Stimulated activated naive CD8-positive, alpha-beta T cell treated with anti-CD3 and anti-CD28 coated beads, Interleukin-15, Interleukin-2, amounts not matched to agents 100 ng/mL and 50 ng/mL, for 24 hours (primary cell): ENCODE measurements around the gene AAMP.
"Not testable (repeated sequence)": the region's sequence is repeated elsewhere in the genome, so short reads cannot be mapped to it uniquely, and the experiment has no call there.

Experiments used
- H3K27ac Mint-ChIP-seq: one replicate; pipeline ENCODE4 v1.8.0; 2021; ENCODE audit warnings: mild to moderate bottlenecking, mixed read lengths
- H3K27me3 Mint-ChIP-seq: one replicate; pipeline ENCODE4 v1.8.0; 2021; ENCODE audit warnings: mixed read lengths
- H3K36me3 Mint-ChIP-seq: one replicate; pipeline ENCODE4 v1.8.0; 2021; ENCODE audit warnings: low read depth, mixed read lengths
- H3K4me1 Mint-ChIP-seq: one replicate; pipeline ENCODE4 v1.8.0; 2021; ENCODE audit warnings: low read depth, mixed read lengths
- H3K4me3 Mint-ChIP-seq: one replicate; pipeline ENCODE4 v1.8.0; 2021; ENCODE audit warnings: mild to moderate bottlenecking, mixed read lengths
- H3K9me3 Mint-ChIP-seq: one replicate; pipeline ENCODE4 v1.8.0; 2021; ENCODE audit warnings: mixed read lengths

Gene AAMP

GRCh38 chr2:218273214-218273907 lies 3.4 kb upstream of the AAMP start:
- Mint-ChIP-seq H3K36me3 (peaks cover 37% of the 10 kb centered on the region), H3K4me1 (peaks cover 38% of the 10 kb centered on the region), H3K27ac (peak overlapping the region; percentile 31)
- not testable (repeated sequence) for H3K4me3 Mint-ChIP-seq, H3K9me3 Mint-ChIP-seq, H3K27me3 Mint-ChIP-seq

DNA sequence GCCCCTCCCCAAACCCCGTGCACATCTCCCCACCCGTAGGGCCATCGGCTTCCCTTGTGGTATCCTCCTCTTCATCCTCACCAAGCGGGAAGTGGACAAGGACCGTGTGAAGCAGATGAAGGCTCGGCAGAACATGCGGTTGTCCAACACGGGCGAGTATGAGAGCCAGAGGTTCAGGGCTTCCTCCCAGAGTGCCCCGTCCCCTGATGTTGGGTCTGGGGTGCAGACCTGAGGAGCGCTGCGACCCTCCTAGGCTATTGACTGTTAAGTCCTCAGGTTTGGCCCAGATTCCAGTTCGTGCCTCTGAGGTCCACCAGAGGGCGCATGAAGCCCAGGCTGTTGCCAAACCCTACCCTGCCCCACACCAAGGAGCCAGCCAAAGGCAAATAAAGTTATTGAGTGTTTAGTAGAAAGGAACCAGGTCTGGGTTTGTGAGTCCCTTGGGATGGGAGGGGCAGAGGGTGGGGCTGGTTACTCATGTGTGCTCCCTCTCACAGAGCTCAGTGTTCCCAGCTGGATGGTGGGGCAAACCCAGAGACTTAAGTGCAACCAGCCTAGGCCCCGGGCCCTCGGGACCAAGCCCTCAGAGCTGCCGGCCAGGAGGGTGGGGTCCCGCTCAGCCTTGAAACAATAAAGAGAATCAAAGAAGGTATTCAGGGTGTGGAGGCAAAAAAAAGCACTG lies 2.7 kb upstream of the AAMP start:
- H3K27me3 Mint-ChIP-seq, result no peaks in the 10 kb centered on the region
- H3K4me3 Mint-ChIP-seq, result no peak overlapping the region
- peaks cover 39% of the 10 kb centered on the region for H3K4me1 Mint-ChIP-seq
- peak overlapping the region; percentile 94 for H3K27ac Mint-ChIP-seq
- peaks cover 38% of the 10 kb centered on the region for H3K36me3 Mint-ChIP-seq
- H3K9me3 Mint-ChIP-seq, result no peaks in the 10 kb centered on the region

GRCh38 chr2:218271865-218272530 lies 2.1 kb upstream of the AAMP start:
- H3K36me3 Mint-ChIP-seq, result peaks cover 38% of the 10 kb centered on the region
- H3K27ac Mint-ChIP-seq, result peak overlapping the region; percentile 94
- H3K4me3 Mint-ChIP-seq, result peak overlapping the region; percentile 95
- no peaks in the 10 kb centered on the region for H3K9me3 Mint-ChIP-seq
- no peaks in the 10 kb centered on the region for H3K27me3 Mint-ChIP-seq
- H3K4me1 Mint-ChIP-seq, result peaks cover 46% of the 10 kb centered on the region

- Mint-ChIP-seq H3K27ac (peak overlapping the region; percentile 94), H3K27me3 (no peaks in the 10 kb centered on the region), H3K9me3 (no peaks in the 10 kb centered on the region), H3K36me3 (peaks cover 37% of the 10 kb centered on the region), H3K4me1 (peaks cover 50% of the 10 kb centered on the region), H3K4me3 (peak overlapping the region; percentile 95)
Observed at GRCh38 chr2:218271487-218271797, 1.5 kb upstream of the AAMP start.

DNA sequence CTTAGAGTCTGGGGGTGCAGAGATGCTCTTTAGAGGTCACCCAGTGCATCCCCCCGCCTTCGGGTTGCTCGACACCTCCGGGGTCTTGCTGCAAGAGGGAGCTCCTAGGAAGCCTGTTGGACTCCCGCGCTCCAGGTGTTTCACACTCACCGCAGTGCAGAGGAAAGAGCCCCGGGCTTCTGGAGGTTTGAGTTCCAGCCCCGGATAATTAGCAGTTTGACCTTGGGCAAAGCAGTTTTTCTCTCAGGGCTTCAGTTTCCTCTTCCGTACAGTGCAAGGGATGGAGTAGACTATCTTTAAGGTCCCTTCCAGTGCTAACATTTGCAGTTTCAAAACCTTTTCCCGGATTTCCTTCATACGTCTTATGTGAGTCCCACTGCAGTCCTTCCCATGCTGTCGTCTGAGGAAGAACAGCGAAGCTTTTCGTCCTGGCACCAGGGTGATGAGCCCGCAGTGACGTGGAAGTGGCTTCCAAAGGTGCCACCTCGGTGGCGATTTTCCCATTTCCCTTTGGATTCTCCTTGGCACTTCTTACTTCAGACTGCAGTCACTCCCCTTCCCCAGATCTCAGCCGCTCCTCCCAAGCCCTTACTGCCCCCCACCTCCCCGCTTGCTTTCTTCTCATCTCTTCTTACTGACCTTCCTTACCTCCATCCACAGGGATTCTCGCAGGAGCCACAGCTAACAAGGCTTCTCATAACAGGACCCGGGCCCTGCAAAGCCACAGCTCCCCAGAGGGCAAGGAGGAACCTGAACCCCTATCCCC lies 967 bp upstream of the AAMP start:
- H3K27ac Mint-ChIP-seq, result peak overlapping the region; percentile 94
- H3K9me3 Mint-ChIP-seq, result no peaks in the 10 kb centered on the region
- H3K4me3 Mint-ChIP-seq, result peak overlapping the region; percentile 95
- peaks cover 50% of the 10 kb centered on the region for H3K4me1 Mint-ChIP-seq
- no peaks in the 10 kb centered on the region for H3K27me3 Mint-ChIP-seq
- peaks cover 39% of the 10 kb centered on the region for H3K36me3 Mint-ChIP-seq

DNA sequence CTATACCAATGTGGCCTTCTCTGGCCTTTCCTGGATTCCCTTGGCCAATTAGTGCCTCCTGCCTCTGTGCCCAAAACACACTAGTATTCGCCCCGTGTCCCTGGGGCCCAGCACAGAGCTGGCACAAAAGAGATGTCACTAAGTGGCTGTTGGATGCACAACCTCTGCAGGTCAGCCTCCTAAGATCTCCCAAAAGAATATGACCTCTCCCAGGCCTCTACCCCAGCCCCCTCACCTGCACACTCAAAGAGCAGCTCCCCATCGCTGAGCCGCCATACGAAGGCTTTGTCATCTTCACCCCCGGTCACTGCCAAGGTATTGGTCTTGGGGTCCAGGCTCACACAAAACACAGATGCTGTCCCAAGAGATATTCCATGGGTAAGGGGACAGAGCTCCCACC lies 2.7 kb downstream of the AAMP start:
- Mint-ChIP-seq H3K27ac (no peak overlapping the region), H3K36me3 (peaks cover 31% of the 10 kb centered on the region), H3K4me1 (peaks cover 43% of the 10 kb centered on the region), H3K27me3 (no peaks in the 10 kb centered on the region), H3K9me3 (no peaks in the 10 kb centered on the region), H3K4me3 (no peak overlapping the region)

GRCh38 chr2:218266316-218266979 lies 3.5 kb downstream of the AAMP start:
- Mint-ChIP-seq H3K36me3 (peaks cover 31% of the 10 kb centered on the region), H3K4me1 (peaks cover 36% of the 10 kb centered on the region), H3K4me3 (no peak overlapping the region), H3K27ac (no peak overlapping the region), H3K9me3 (no peaks in the 10 kb centered on the region), H3K27me3 (no peaks in the 10 kb centered on the region)

- no peaks in the 10 kb centered on the region for H3K9me3 Mint-ChIP-seq
- H3K4me1 Mint-ChIP-seq, result peaks cover 31% of the 10 kb centered on the region
- H3K27me3 Mint-ChIP-seq, result no peaks in the 10 kb centered on the region
- H3K36me3 Mint-ChIP-seq, result peaks cover 31% of the 10 kb centered on the region
- no peak overlapping the region for H3K4me3 Mint-ChIP-seq
- no peak overlapping the region for H3K27ac Mint-ChIP-seq
Observed at GRCh38 chr2:218265626-218266025, 4.3 kb downstream of the AAMP start.

- Mint-ChIP-seq H3K27ac (no peak overlapping the region), H3K27me3 (no peaks in the 10 kb centered on the region), H3K9me3 (no peaks in the 10 kb centered on the region), H3K4me1 (peaks cover 31% of the 10 kb centered on the region), H3K36me3 (peaks cover 30% of the 10 kb centered on the region), H3K4me3 (no peak overlapping the region)
Observed at GRCh38 chr2:218264773-218265561, 5.0 kb downstream of the AAMP start.

- Mint-ChIP-seq H3K36me3 (peaks cover 22% of the 10 kb centered on the region), H3K27ac (peak overlapping the region; percentile 70)
Observed at GRCh38 chr2:218263817-218264641, 5.9 kb downstream of the AAMP start.

DNA sequence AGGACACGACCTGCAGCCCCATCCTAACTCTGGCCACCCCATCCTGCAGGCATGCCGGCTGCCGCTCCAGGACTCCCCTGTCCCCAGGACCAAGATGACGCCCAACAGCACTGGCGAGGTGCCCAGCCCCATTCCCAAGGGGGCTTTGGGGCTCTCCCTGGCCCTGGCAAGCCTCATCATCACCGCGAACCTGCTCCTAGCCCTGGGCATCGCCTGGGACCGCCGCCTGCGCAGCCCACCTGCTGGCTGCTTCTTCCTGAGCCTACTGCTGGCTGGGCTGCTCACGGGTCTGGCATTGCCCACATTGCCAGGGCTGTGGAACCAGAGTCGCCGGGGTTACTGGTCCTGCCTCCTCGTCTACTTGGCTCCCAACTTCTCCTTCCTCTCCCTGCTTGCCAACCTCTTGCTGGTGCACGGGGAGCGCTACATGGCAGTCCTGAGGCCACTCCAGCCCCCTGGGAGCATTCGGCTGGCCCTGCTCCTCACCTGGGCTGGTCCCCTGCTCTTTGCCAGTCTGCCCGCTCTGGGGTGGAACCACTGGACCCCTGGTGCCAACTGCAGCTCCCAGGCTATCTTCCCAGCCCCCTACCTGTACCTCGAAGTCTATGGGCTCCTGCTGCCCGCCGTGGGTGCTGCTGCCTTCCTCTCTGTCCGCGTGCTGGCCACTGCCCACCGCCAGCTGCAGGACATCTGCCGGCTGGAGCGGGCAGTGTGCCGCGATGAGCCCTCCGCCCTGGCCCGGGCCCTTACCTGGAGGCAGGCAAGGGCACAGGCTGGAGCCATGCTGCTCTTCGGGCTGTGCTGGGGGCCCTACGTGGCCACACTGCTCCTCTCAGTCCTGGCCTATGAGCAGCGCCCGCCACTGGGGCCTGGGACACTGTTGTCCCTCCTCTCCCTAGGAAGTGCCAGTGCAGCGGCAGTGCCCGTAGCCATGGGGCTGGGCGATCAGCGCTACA lies 7.0 kb downstream of the AAMP start:
- Mint-ChIP-seq H3K27me3 (no peaks in the 10 kb centered on the region), H3K27ac (no peak overlapping the region), H3K4me1 (peaks cover 37% of the 10 kb centered on the region), H3K9me3 (no peaks in the 10 kb centered on the region), H3K36me3 (peaks cover 20% of the 10 kb centered on the region), H3K4me3 (no peak overlapping the region)

More at GRCh38 chr2:218263817-218264641, 5.9 kb downstream of the AAMP start:
- Mint-ChIP-seq H3K4me1 (peaks cover 35% of the 10 kb centered on the region), H3K27me3 (no peaks in the 10 kb centered on the region), H3K9me3 (no peaks in the 10 kb centered on the region), H3K4me3 (no peak overlapping the region)

DNA sequence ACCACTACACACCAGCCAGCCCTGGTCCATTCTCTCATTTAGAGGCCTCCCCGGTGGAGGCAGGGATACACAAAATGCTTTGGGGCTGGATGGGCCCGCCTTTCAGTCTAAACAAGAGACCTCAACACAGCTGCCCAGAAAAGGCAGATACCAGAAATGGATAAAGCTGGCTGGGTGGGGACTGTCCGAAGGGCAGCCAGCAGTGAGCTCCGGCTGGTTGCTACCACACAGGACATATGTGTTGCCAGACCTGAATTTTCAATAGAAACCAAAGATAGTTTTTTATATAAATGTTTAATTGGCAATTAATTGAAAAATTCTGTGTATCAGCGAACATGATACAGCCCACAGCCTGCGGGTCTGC lies 7.7 kb downstream of the AAMP start:
- Mint-ChIP-seq H3K36me3 (peaks cover 14% of the 10 kb centered on the region), H3K9me3 (no peaks in the 10 kb centered on the region), H3K4me3 (no peak overlapping the region), H3K27me3 (no peaks in the 10 kb centered on the region), H3K4me1 (peaks cover 38% of the 10 kb centered on the region), H3K27ac (no peak overlapping the region)
